ELF-1 (cell line): Measurements from ENCODE around the gene ABCC4.
A peak's percentile ranks its signal among the peaks of the same experiment; 100 is the strongest.

Source experiments
- DNase-seq: peaks from one replicate; pipeline ENCODE4 v3.0.0-alpha.2; 2016; ENCODE audit warnings: low read depth, low spot score

ABCC4 gene, protein sequence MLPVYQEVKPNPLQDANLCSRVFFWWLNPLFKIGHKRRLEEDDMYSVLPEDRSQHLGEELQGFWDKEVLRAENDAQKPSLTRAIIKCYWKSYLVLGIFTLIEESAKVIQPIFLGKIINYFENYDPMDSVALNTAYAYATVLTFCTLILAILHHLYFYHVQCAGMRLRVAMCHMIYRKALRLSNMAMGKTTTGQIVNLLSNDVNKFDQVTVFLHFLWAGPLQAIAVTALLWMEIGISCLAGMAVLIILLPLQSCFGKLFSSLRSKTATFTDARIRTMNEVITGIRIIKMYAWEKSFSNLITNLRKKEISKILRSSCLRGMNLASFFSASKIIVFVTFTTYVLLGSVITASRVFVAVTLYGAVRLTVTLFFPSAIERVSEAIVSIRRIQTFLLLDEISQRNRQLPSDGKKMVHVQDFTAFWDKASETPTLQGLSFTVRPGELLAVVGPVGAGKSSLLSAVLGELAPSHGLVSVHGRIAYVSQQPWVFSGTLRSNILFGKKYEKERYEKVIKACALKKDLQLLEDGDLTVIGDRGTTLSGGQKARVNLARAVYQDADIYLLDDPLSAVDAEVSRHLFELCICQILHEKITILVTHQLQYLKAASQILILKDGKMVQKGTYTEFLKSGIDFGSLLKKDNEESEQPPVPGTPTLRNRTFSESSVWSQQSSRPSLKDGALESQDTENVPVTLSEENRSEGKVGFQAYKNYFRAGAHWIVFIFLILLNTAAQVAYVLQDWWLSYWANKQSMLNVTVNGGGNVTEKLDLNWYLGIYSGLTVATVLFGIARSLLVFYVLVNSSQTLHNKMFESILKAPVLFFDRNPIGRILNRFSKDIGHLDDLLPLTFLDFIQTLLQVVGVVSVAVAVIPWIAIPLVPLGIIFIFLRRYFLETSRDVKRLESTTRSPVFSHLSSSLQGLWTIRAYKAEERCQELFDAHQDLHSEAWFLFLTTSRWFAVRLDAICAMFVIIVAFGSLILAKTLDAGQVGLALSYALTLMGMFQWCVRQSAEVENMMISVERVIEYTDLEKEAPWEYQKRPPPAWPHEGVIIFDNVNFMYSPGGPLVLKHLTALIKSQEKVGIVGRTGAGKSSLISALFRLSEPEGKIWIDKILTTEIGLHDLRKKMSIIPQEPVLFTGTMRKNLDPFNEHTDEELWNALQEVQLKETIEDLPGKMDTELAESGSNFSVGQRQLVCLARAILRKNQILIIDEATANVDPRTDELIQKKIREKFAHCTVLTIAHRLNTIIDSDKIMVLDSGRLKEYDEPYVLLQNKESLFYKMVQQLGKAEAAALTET (N-terminal part only)

DNA sequence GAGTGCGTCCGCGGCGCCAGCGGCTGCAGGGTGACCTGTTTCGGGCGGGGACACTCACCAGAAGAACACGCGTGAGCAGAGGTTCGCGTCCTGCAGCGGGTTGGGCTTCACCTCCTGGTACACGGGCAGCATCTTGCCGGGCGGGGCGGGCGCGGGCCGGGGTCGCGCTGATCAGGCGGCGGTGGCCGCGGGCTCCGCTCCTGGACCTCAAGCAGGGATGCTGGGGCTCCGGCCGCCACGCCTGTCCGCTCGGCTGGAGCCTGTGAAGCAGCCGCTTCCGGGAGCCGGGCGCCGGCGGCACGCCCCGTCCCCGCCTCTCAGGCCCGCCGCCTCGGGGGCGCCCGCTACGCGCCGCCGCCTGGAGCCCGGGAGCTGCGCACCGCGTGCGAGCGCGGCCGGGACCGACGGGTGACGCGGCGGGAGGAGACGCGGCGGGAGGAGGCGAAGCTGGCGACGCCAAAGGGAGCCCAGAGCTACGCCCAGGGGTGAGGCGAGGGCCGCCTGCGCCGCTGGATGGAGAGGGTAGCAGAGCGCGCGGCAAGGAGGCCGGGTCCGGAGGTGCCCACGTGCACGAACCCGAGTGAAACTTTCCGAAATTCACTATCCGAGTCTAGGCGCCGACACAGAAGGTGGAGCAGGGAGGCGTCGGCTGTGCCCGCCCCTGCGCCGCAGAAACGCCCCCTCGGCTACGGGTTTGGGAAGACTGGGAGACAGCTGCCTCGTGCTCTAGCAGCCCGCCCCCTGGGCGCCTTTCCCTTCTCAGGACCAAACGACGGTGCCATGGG is at the start of gene ABCC4:
TSS of gene ABCC4 (minus strand) at position 269 of the 785 bp plus-strand sequence. CDS start at position 132, 137 bp downstream.
- peak; percentile 87 for DNase-seq

DNA sequence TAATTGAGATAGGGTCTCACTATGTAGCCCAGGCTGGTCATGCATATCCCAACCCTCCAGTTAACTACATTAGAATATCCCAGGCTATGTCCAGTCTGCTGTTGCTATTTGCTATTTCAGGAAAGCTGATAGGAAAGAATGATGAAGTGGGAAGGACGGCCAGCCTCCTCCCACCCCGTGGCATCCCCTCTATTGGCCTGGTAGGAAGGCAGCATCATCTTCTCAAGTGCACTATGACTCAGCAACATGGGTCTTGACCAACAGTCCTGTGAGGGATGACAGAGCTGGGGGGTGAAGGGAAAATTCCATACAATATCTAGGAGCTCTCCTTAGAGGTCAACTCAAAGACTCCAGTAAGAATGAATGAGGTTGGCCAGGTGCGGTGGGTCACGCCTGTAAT is 48.0 kb upstream of the ABCC4 start:
- no peak for DNase-seq

DNA sequence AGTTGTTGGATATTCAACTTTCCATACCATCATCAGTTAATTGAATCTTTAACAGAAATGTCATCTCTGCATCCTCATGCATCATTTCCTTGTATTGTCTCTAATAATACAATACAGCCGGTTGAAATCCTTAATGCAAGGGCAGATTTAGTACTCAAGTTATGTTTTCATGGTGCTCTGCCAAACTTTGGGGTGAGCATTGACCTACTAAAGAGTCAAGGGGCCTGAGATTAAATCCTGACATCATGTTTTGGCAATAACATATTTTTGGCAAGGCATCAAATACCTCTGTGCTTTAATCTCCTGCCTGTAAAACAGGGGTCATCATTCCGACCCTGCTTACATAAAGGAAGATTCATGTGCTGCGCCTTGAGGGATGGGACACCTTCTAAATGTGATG is 42.7 kb upstream of the ABCC4 start:
- no peak for DNase-seq

DNA sequence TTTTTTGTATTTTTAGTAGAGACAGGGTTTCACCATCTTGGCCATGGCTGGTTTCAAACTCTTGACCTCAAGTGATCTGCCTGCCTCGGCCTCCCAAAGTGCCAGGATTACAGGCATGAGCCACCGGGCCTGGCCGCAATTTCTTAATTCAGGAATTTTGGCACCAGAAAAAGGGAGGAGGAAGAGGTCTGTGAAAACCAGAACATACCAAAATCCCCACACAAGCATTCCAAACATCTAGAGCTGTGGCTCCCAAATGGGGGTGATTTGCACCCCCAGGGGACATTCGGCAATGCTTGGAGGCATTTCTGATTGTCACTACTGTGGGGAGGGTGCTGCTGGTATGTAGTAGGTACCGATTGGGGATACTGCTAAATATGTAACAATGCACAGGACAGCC is 40.2 kb upstream of the ABCC4 start:
- DNase-seq, result no peak

DNA sequence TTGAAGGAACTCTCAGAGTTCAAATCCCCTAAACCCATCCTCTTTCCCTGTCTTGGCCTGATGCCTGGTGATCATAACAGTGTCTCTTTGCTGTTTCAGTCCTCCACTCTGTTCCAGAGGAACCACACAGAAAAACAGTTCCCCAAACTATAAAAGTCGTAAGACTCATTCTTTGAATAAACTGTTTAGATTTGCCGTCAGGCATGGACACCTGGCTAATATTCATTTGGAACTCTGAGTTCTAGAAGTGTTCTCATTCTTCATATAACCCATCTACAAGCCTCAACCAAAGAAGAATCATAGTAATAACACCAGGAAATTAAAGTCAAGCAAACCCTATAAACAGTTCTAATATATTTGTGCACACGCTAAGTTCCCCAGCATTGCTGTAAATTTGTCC is 37.7 kb upstream of the ABCC4 start:
- DNase-seq, result no peak

DNA sequence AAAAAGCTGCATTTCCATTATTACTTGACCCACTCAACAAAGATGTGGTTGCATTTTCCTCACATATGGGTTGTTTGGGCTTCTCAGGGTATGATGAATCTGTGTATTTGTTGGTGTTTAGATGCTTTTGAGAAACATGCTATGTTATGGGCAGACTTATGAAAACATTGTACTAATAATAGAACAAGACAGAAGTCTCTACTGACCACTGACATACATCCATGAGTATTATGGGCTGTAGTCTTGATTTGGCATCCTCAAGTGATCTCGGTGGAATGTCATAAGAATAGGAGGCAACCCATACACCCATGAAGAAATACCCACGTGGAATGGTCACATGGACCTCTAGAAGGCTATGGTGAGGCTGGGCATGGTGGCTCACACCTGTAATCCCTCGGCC is 36.3 kb upstream of the ABCC4 start:
- no peak for DNase-seq

DNA sequence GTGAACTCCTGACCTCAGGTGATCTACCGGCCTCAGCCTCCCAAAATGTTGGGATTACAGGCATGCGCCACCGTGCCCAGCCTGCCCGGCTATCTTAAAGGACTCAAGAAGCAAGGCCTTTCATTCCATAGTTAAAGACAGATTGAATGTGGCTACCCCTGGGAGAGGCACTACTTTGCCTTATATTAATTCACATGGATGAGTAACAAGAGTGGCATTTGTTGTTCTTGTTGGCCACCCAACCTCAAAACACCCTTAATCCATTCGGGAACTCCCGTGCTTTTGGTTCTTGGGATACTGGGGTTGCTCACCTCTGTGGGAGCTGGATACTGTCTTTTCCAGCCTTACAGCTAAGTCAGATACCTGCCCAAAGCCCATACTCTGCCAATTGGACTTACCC is 34.4 kb upstream of the ABCC4 start:
- DNase-seq, result no peak

DNA sequence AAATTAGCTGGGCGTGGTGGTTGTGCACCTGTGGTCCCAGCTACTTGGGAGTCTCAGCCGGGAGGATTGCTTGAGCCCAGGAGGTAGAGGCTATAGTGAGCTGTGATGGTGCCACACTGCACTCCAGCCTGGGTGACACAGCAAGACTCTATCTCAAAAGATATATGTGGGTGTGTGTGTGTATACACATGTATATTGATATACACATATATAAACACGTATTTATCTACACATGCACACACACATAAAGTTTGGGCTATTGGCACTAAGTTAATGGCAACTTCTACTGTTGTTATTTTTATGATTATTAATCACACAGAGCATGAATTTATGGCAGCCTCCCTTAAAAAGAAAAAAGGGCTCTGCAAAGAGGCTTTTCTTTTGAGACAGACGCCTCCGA is 27.1 kb upstream of the ABCC4 start:
- no peak for DNase-seq

DNA sequence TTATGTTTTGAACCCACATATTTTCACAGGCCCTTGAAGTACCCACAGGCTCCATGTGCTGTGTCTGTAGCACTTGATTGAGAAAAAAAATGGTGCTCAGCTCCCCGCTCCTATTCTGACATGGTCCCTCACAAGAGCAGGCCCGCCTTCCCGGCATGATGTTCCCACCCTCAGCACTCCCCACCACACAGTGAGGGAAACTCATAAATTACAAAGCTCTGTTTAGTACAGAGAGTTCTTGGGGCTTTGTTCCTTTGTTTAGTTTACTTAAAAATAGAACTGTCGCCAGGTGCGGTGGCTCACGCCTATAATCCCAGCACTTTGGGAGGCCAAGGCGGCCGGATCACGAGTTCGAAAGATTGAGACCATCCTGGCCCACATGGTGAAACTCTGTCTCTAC is 25.9 kb upstream of the ABCC4 start:
- DNase-seq, result no peak

DNA sequence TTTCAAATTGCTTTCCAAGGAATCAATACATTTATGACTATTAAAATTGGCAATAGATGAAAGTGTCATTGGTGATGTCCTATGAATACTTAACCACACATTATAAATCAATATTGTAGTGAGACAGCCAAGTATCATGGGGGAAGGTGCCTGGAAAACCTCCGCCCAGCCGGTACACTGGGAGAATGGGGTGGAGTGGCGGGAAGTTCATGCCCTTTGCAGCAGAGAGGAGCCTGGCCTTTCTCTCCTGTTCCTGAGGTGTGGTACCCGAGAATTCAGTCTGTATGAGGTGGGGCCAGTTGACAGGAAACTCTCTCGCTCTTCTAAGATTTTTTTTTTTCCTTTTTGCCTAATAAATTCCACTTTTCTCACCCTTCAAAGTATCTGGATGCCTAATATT is 25.4 kb upstream of the ABCC4 start:
- no peak for DNase-seq

DNA sequence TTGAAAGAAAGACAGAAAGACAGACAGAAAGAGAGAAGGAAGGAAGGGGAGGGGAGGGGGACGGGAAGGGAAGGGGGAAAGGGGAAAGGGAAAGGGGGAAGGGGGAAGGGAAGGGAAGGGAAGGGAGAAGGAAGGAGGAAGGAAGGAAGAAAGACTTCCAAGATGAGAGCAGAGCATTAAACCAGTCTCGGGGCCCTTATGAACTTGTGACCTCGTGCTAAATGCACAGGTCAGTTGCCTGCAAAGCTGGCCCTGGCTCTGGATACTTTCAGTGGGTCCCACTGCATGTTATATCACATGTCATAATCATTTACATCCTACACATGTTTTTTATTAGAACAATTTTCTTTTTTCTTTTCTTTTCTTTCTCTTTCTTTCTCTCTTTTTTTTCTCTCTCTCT is 24.2 kb upstream of the ABCC4 start:
- DNase-seq, result no peak

DNA sequence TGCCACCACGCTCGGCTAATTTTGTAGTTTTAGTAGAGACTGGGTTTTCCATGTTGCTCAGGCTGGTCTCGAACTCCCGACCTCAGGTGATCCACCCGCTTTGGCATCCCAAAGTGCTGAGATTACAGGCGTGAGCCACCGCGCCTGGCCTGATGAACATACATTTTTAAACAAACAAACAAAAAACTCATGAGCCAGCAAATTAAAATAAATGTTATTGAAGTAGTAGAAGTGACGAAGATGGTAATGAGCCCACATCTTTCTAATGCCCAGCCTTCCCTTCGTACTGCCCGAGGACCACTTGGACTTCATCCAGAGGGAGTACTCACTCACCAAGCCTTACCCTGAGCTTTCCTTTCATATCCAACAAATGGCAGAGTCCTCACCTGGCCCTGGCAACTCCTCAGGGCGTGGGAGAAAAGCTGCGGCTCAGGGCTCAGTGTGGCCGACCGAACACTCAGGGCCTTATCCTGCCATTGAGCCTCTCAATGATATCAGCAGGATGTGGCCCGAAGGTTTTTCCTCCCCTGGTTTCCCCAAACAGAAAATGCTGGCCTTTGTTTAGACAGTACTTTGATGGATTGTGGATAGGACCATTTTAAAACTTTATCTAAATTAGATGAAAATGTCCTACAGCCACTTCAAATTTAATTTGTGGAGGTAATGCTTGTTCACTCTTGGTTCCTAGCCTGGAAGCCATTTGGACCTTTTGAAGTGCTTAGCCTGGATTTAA is 22.8 kb upstream of the ABCC4 start:
- peak; percentile 70 for DNase-seq

DNA sequence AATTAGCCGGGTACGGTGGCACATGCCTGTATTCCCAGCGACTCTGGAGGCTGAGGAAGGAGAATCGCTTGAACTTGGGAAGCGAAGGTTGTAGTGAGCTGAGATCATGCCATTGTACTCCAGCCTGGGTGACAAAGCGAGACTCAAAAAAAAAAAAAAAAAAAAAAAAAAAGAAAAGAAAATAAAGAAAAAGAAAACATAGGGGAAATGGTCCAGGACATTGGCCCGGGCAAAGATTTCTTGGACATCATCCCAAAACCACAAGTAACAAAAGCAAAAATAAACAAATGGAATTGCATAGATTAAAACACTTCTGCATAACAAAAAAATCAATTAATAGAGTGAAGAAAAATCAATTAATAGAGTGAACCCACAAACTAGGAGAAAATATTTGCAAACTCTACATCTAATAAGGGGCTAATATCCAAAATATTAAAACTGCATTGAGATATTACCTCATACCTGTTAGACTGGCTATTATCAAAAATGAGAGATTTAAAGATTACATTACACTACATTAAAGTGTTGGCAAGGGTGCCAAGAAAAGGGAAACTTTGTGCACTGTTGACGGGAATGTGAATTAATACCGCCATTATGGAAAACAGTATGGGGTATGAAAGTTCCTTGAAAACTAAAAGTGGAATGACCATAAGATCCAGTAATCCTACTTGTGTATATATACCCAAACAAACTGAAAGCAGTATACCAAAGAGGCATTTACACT is 18.5 kb upstream of the ABCC4 start:
- DNase-seq, result no peak

DNA sequence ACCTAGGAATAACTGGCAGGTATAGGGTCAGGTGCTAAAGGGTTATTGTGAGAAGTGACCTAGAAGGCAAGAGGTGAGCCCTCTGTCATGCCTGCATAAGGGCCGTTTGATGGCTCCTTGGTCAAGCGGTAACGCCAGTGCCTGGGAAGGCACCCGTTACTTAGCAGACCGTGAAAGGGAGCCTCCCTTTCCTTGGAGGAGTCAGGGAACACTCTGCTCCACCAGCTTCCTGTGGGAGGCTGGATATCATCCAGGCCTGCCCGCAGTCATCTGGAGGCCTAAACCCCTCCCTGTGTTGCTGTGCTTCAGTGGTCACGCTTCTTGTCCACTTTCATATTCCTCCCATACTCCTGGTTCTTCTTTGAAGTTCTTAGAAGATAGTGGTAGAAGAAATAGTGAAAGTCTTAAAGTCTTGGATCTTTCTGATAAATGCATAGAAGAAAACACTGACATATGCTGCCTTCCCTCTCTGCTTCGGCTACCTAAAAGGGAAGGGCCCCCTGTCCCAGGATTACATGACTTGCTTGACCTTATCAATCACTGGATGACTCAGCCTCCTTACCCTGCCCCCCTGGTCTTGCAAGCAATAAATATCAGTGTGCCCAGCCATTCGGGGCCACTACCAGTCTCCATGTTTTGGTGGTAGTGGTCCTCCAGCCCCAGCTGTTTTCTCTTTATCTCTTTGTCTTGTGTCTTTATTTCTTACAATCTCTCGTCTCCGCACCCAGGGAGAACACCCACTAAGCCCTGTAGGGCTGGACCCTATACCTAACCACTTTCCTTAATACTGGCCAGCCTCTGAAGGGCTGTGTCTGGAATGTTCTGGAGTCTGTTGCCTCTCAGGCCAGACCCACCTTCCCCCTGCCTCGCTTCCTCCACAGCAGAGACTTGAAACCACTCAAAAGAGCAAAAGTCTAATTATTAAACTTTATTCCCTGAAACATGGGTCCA is 16.1 kb upstream of the ABCC4 start:
- peak; percentile 26 for DNase-seq

DNA sequence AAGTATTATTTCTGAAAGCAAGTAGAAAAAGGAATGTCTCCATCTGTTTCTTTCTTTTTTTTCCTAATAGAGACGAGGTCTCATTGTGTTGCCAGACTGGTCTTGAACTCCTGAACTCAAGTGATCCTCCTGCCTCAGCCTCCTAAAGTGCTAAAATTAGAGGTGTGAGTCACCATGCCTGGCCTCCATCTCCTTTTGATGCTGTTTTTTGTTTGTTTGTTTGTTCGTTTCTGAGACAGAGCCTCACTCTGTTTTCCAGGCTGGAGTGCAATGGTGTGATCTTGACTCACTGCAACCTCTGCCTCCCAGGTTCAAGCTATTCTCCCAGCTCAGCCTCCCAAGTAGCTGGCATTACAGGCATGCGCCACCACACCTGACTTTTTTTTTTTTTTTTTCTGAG is 14.5 kb upstream of the ABCC4 start:
- DNase-seq, result no peak

DNA sequence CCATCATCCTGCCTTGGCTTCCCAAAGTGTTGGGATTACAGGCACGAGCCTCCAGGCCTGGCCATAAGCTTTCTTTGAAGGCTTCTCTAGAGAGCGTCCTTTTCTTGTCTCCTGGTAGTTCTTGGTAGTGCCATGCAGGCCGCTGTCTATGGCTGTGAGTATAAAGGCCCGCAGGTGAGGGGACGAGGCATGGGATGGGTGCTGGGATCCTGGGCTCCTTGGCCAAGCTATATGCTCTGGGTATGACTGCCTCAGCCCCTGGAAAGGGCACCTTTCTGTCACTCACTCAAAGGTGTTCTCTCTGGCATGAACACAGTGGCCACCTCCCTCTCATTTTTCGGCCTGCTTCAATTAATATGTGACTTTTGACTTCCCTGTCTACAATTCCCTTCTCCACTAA is 6.3 kb upstream of the ABCC4 start:
- no peak for DNase-seq

DNA sequence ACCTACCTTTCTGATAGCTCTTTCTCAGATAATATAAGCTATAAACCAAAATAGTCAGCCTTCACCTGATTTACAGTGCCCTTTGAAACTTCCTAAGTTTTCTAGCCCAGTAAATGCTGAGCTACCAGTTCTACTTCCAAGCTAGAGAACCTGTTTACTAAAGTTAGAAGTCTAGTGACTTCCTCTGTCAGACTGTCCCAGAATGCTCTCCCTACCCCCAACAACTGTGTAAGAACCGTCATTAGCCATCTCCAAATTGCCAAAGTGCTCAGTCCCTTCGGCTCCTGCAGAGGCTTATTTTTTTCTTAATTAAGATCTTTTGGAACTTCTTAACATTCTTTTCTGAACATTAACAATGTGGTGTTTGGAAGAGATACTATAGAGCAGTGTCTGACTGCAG is 3.2 kb upstream of the ABCC4 start:
- no peak for DNase-seq

DNA sequence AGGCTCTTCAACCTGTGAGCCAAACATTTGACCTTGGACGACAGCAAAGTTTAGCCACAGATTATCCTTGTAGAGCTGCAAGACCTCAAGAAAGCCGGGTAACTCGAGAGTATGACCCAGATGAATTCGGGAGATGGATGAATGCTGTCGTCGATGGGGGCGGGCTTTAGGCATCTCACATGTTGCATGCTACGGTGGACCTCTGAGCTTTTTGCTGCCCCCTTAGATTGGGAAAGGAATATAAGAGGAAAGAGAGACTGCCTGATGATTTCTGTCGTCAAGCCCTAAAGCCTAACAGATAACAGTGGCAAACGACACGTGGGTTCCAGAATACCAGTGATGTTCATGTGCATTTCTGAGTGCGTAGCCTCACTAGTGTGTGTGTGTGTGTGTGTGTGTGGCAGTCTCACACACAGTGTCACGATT is 730 bp upstream of the ABCC4 start:
- no peak for DNase-seq
